GM12865 (cell line): Measurements from ENCODE around the gene PLEKHA6.

Experiments
- DNase-seq: peaks from one replicate; pipeline ENCODE4 v3.0.0; 2010; ENCODE audit warnings: low read depth
- H3K4me3 ChIP-seq: 2 replicates; pipeline ENCODE4 v1.5.1; 2011; ENCODE audit warnings: mild to moderate bottlenecking, low read depth, low read length, control low read depth
- CTCF ChIP-seq: IDR thresholded peaks from 2 replicates; pipeline ENCODE4 v1.5.1; 2011; ENCODE audit warnings: low read length, control low read depth, low read depth, inconsistent platforms; ENCODE audit not compliant: insufficient read depth; ENCODE audit errors: missing control alignments

Gene PLEKHA6

GRCh38 chr1:204192046-204192445 is 167.7 kb downstream of the PLEKHA6 start:
- no peak for DNase-seq
- no peak overlapping the region for H3K4me3 ChIP-seq
- TF ChIP-seq CTCF = no peak

GRCh38 chr1:204191456-204191855 is 168.3 kb downstream of the PLEKHA6 start:
- H3K4me3 ChIP-seq = no peak overlapping the region
- no peak for TF ChIP-seq CTCF
- DNase-seq = no peak

- no peak for TF ChIP-seq CTCF
- DNase-seq = no peak
- no peak overlapping the region for H3K4me3 ChIP-seq
Observed at GRCh38 chr1:204190212-204191211, 169.2 kb downstream of the PLEKHA6 start.

DNA sequence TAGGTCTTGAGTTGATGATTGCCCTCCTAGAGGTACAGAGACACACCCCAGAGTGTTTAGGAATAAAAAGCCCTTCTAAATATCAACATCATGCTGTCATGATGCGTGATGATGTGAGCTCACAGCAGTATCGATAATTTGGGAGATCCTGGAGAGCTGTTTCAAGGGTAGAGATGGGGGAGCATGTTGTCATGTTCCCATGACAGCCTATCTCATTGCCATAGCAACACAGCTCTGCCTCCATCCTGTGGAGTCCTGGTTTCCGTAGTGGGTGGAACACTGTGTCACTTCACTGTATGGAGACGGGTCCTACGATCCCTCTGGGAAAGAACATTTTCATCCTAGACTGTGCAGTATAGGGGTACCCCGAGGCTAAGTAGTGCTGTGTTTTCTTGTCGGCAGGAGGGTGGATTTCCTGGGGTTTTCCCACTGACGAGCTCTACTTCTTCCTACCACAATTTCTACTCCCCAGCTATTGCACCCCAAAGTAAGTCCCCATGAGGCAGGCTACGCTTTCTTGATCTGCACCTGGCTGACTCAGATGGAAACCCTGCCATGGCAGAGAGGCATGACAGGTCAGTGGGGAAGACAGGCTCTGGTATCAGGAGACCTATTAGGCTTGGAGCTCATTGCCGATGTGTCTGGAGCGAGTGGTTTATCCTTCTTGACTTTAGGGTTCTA is 170.6 kb downstream of the PLEKHA6 start:
- DNase-seq = peak; percentile 42
- H3K4me3 ChIP-seq = no peak overlapping the region
- no peak for TF ChIP-seq CTCF

- no peak for DNase-seq
- H3K4me3 ChIP-seq = no peak overlapping the region
- TF ChIP-seq CTCF = no peak
Observed at GRCh38 chr1:204186597-204186996, 173.1 kb downstream of the PLEKHA6 start.

DNA sequence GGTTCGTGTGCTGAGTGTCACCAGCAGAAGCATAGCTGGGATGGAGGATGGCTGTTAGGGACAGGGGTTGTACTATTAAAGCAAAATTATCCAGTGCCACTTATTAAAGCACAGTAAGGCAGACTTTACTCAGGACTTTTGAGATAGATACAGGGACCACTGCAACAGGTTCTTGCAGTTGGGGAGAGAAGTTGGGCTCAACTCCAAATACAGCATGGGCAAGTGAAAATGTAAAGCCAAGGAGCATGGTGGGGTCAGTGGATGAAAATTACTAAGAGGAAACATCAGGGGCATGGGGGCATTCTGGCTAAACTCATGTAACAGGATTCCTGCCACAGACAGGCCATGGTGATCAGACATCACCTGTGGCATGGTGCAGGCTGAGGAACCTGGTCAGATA is 178.6 kb downstream of the PLEKHA6 start:
- DNase-seq = no peak
- no peak overlapping the region for H3K4me3 ChIP-seq
- no peak for TF ChIP-seq CTCF
